HepG2 (cell line): ENCODE data around the gene FAM174C. TPM values are rescaled to one million over a fixed set of nuclear protein-coding genes. Genes with fewer than 3 reads are reported as not detected.

Source experiments
- KAT2B ChIP-seq: fragments of 150-350 bp; IDR thresholded peaks from 2 replicates; pipeline ENCODE4 v1.6.1; 2014; ENCODE audit warnings: low read depth, low read length, borderline replicate concordance
- RBM39 ChIP-seq: fragments of 200-400 bp; formaldehyde crosslinking; IDR thresholded peaks from one replicate; pipeline ENCODE4 v1.6.1; 2018; ENCODE audit warnings: antibody characterized with exemption, mild to moderate bottlenecking, low read depth, low read length; ENCODE audit not compliant: poor library complexity, severe bottlenecking
- RXRA ChIP-seq: sonication (generic); formaldehyde crosslinking; IDR thresholded peaks from 2 replicates; pipeline ENCODE4 v1.5.1; 2020; ENCODE audit warnings: missing genetic modification reagents
- SP140L ChIP-seq: sonication (generic); formaldehyde crosslinking; IDR thresholded peaks from 2 replicates; pipeline ENCODE4 v1.4.0; 2020; ENCODE audit warnings: missing genetic modification reagents, borderline replicate concordance
- ZC3H13 ChIP-seq: sonication (generic); formaldehyde crosslinking; IDR thresholded peaks from 2 replicates; pipeline ENCODE4 v1.8.1; 2023; ENCODE audit warnings: mild to moderate bottlenecking, missing genetic modification reagents, moderate library complexity
- ZFP90 ChIP-seq: sonication (generic); formaldehyde crosslinking; IDR thresholded peaks from 2 replicates; pipeline ENCODE4 v1.8.0; 2022; ENCODE audit warnings: missing genetic modification reagents, mild to moderate bottlenecking, inconsistent platforms, borderline replicate concordance
- ZNF205 ChIP-seq: IDR thresholded peaks from 2 replicates; pipeline ENCODE4 v1.6.1; 2018; ENCODE audit warnings: missing biosample characterization, missing genetic modification reagents
- ZNF354B ChIP-seq: sonication (generic); formaldehyde crosslinking; IDR thresholded peaks from 2 replicates; pipeline ENCODE4 v1.8.0; 2022; ENCODE audit warnings: mild to moderate bottlenecking, missing genetic modification reagents
- ZNF530 ChIP-seq: sonication (generic); formaldehyde crosslinking; IDR thresholded peaks from 2 replicates; pipeline ENCODE4 v1.5.0; 2020; ENCODE audit warnings: low read depth, mild to moderate bottlenecking, missing genetic modification reagents
- ZNF549 ChIP-seq: sonication (generic); formaldehyde crosslinking; IDR thresholded peaks from 2 replicates; pipeline ENCODE4 v1.5.0; 2020; ENCODE audit warnings: missing genetic modification reagents
- ZNF713 ChIP-seq: sonication (generic); formaldehyde crosslinking; IDR thresholded peaks from 2 replicates; pipeline ENCODE4 v1.4.0; 2020; ENCODE audit warnings: mild to moderate bottlenecking, missing genetic modification reagents
- ZNF781 ChIP-seq: sonication (generic); formaldehyde crosslinking; IDR thresholded peaks from 2 replicates; pipeline ENCODE4 v1.5.1; 2020; ENCODE audit warnings: borderline replicate concordance, mild to moderate bottlenecking, missing genetic modification reagents; ENCODE audit errors: not compliant biosample characterization
- polyA plus RNA-seq, 8 experiments: library from polyadenylated mRNA; depleted of rRNA in 3 of 8; stranded (reverse) in 7 of 8; unstranded in 1 of 8; fragments of >200 nt; fragmentation: Illumina TruSeq in 4 of 8; extraction: Trizol in 4 of 8; gene quantifications; 2 replicates each; pipeline versions ENCODE4 v1.2.1 to v1.2.3, GENCODE V29; 2011 to 2016; ENCODE audit warnings: low read depth in 4 of 8, missing spikeins in 1 of 8, mixed read lengths in 1 of 8; ENCODE audit not compliant: insufficient read depth in 1 of 8
- total RNA-seq, 5 experiments: library from RNA; depleted of rRNA; stranded (reverse); fragments of >200 nt; fragmentation: Illumina TruSeq; extraction: Trizol; gene quantifications; 2 replicates each; pipeline ENCODE4 v1.2.3, GENCODE V29; 2016; ENCODE audit warnings: low read depth in 1 of 5
- TF ChIP-seq, protein P1 (sequence below): sonication (generic); formaldehyde crosslinking; IDR thresholded peaks from 2 replicates; pipeline ENCODE4 v1.5.0; 2020; ENCODE audit warnings: missing genetic modification reagents, mild to moderate bottlenecking, borderline replicate concordance
- TF ChIP-seq, protein P2 (sequence below): sonication (generic); formaldehyde crosslinking; IDR thresholded peaks from 2 replicates; pipeline ENCODE4 v1.4.0; 2020; ENCODE audit warnings: missing genetic modification reagents, borderline replicate concordance

The FAM174C gene
- total and polyA plus RNA-seq, 2 of the 13 experiments (the other 11 are each of a cell fraction or from before 2014, with no cell fraction given), result 19.5 to 31.3 TPM

DNA sequence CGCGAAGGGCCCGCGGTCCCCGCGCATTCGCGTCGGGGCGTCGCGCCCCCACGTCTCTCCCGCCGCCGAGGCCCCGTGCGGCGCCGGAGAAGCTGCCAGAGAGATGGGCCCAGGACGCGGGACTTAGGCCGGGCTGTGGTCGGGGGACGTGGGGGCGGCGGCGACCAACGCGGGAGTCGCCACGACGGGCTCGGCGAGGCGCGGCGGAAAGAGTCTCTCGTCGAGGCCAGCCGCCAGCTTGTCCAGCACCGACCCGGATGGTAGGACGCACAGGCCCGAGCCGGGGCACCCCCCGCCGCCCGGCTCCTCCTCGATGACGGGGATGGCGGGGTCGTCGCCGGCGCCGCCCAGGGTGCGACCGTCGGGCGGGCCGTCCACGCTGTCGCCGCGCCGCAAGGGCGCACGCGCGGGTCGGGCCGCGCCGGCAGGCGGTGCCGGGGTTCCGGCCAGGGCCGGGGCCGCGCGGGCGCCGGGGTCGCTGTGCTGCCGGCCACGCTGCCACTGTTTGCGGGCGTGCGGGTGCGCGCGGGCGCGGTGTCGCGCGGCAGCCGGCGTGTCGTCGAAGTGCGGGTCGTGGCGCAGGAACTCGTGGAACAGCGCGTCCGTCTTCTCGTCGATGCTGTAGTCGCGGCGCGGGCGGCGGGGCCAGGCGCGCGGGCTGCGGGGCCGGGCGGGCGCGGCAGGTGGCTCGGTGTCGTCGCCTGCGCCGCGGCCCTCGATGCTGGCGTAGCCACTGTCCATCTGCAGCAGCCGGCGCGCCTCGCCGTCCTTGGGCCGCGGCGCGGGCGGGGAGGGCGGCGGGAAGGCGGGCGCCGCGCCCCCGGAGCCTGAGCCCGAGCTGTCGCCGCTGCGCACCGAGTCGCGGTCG lies 46.0 kb upstream of the FAM174C start (continued):
- TF ChIP-seq RXRA (CRISPR knock-in tag) (no peak), ZNF713 (no peak), ZNF549 (CRISPR knock-in tag) (no peak), ZC3H13 (CRISPR knock-in tag) (no peak), ZNF781 (no peak), RBM39 (no peak), SP140L (no peak), ZNF205 (CRISPR knock-in tag) (no peak), ZNF354B (CRISPR knock-in tag) (no peak), ZNF530 (CRISPR knock-in tag) (no peak), KAT2B (no peak), ZFP90 (CRISPR knock-in tag) (no peak)
- TF ChIP-seq, protein P1, sequence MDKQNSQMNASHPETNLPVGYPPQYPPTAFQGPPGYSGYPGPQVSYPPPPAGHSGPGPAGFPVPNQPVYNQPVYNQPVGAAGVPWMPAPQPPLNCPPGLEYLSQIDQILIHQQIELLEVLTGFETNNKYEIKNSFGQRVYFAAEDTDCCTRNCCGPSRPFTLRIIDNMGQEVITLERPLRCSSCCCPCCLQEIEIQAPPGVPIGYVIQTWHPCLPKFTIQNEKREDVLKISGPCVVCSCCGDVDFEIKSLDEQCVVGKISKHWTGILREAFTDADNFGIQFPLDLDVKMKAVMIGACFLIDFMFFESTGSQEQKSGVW (CRISPR knock-in tag), result no peak
- TF ChIP-seq, protein P2, sequence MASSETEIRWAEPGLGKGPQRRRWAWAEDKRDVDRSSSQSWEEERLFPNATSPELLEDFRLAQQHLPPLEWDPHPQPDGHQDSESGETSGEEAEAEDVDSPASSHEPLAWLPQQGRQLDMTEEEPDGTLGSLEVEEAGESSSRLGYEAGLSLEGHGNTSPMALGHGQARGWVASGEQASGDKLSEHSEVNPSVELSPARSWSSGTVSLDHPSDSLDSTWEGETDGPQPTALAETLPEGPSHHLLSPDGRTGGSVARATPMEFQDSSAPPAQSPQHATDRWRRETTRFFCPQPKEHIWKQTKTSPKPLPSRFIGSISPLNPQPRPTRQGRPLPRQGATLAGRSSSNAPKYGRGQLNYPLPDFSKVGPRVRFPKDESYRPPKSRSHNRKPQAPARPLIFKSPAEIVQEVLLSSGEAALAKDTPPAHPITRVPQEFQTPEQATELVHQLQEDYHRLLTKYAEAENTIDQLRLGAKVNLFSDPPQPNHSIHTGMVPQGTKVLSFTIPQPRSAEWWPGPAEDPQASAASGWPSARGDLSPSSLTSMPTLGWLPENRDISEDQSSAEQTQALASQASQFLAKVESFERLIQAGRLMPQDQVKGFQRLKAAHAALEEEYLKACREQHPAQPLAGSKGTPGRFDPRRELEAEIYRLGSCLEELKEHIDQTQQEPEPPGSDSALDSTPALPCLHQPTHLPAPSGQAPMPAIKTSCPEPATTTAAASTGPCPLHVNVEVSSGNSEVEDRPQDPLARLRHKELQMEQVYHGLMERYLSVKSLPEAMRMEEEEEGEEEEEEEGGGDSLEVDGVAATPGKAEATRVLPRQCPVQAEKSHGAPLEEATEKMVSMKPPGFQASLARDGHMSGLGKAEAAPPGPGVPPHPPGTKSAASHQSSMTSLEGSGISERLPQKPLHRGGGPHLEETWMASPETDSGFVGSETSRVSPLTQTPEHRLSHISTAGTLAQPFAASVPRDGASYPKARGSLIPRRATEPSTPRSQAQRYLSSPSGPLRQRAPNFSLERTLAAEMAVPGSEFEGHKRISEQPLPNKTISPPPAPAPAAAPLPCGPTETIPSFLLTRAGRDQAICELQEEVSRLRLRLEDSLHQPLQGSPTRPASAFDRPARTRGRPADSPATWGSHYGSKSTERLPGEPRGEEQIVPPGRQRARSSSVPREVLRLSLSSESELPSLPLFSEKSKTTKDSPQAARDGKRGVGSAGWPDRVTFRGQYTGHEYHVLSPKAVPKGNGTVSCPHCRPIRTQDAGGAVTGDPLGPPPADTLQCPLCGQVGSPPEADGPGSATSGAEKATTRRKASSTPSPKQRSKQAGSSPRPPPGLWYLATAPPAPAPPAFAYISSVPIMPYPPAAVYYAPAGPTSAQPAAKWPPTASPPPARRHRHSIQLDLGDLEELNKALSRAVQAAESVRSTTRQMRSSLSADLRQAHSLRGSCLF (CRISPR knock-in tag), result no peak
